Measurements from ENCODE around the gene MTCL3.

MTCL3 gene

DNA sequence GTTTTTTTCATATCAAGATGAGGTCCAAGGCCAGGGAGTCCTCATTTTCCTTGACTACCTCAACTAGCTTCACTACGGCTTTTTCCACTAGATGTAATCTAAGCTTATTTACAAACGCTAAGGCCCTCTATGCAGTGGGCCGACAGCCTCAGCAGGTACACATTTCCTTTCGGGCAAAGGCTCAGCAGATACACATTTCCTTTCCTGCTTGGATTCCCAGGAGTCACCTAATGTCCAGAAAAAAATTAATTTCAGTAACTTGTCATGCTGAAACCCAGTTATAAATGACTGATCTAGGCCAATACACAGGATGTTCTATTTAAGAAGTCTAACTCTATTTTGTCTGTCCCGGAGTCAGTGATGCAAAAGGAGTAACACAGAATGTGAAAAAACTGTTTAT, 52.7 kb downstream of the MTCL3 start:
- Histone ChIP-seq H3K9me3 (no peaks in the 10 kb centered on the region), H3K4me3 (no peak overlapping the region), H3K27me3 (no peaks in the 10 kb centered on the region), H3K4me1 (peaks cover 0 to 42% (median 30%) of the 10 kb centered on the region in 4 donors), H3K27ac (no peak overlapping the region), H3K36me3 (no peaks in the 10 kb centered on the region)
- TF ChIP-seq EP300 (IDR thresholded peaks at IDR 0.05) (no peak), POLR2A (IDR thresholded peaks at IDR 0.05) (no peak), POLR2AphosphoS5 (IDR thresholded peaks at IDR 0.05) (no peak), CTCF (IDR thresholded peaks at IDR 0.05) (no peak)
- DNase-seq, result no peak
- 89 to 91% methylated on average over 5 of the region's 5 CpGs for WGBS, 2 donors
- intact Hi-C loops (cut with DNase I), result no loop called here

DNA sequence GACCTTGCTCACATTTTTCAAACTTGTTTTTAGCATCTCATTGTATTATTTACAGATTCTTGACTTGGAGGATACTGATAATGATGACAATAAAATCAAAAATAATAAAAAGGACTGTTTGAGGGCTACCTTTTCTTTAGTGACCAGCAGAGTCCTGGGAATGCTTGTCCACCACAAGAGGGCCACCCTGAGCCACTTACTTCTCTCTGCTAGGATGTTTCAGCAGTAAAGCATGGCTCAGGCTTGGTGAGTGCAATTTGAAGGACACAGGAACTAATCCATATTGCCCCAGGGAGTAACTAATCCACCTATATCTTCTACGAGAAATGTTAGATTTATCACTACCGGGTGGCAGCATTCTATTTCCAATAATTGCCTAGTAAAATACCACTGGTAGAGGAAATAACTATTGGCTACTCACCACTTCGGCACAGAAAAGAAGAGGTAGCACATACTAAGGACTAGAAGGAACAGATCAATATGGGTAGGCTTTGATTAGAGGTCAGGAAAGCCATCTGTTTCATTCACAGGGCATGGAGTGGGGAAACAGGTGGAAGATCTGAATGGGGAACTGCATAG, 54.2 kb downstream of the MTCL3 start:
- no peaks in the 10 kb centered on the region for H3K36me3 ChIP-seq
- WGBS, 2 donors, result 39 to 51% methylated on average over 3 of the region's 3 CpGs
- peak; percentile 88 for DNase-seq
- peaks cover 0 to 52% (median 33%) of the 10 kb centered on the region in 4 donors for H3K4me1 ChIP-seq
- H3K27me3 ChIP-seq, result no peaks in the 10 kb centered on the region
- intact Hi-C loops (cut with DNase I), result loop anchor here (1.0 to 2.0 kb wide), 2 partner anchors 75 to 122 kb away; partner anchors contain the start of gene ECHDC1
- peak overlapping the region; percentile 58 to 77 (median 72) for H3K27ac ChIP-seq
- no peak for TF ChIP-seq POLR2A (IDR thresholded peaks at IDR 0.05)
- peak; percentile 39 to 83 (median 66) for TF ChIP-seq CTCF (IDR thresholded peaks at IDR 0.05)
- TF ChIP-seq EP300 (IDR thresholded peaks at IDR 0.05), result no peak
- no peak for TF ChIP-seq POLR2AphosphoS5 (IDR thresholded peaks at IDR 0.05)
- no peaks in the 10 kb centered on the region for H3K9me3 ChIP-seq
- H3K4me3 ChIP-seq, result no peak overlapping the region

DNA sequence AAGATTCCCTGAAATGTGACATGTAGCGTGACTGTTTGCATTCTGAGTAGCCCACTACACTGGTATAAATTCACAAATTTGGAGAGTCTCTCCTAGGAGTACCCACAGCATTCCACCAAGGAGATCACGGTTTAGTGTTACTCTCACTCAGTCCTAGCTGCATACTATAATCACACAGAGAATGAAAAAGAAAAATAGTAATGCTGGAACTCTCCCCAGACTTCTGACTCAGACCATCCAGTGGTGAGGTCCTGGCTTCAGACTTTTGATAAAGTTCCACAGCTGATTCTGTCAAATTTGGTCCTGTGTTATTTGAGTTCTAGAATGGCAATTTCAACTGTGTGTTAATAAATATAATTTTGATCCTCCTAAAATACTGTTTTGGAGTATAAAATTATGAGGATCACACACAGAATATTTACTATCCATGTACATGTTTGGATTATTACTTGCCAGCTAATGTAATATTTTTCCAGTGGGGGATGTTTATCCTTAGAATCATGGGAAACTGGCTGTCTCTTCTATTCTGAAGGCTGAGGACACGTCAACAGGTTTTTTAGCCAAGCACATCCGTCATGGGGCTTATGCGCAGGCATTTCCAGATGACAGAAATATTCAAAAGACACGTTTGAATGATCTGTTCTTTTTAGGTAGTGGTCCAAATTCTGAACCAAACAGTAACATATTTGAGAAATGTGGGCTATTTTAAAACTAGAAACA, 54.8 kb downstream of the MTCL3 start:
- Histone ChIP-seq H3K27ac (peak overlapping the region; percentile 58 to 77 (median 72)), H3K9me3 (no peaks in the 10 kb centered on the region), H3K36me3 (no peaks in the 10 kb centered on the region), H3K27me3 (no peaks in the 10 kb centered on the region), H3K4me1 (peaks cover 0 to 58% (median 38%) of the 10 kb centered on the region in 4 donors), H3K4me3 (no peak overlapping the region)
- intact Hi-C loops (cut with DNase I), result loop anchor here (2.0 kb wide), 1 partner anchor 122 kb away; the partner anchor contains the start of gene ECHDC1
- no peak for DNase-seq
- 57 to 59% methylated on average over 6 of the region's 6 CpGs for WGBS, 2 donors
- TF ChIP-seq POLR2AphosphoS5 (IDR thresholded peaks at IDR 0.05) (no peak), EP300 (IDR thresholded peaks at IDR 0.05) (no peak), CTCF (IDR thresholded peaks at IDR 0.05) (no peak), POLR2A (IDR thresholded peaks at IDR 0.05) (no peak)

DNA sequence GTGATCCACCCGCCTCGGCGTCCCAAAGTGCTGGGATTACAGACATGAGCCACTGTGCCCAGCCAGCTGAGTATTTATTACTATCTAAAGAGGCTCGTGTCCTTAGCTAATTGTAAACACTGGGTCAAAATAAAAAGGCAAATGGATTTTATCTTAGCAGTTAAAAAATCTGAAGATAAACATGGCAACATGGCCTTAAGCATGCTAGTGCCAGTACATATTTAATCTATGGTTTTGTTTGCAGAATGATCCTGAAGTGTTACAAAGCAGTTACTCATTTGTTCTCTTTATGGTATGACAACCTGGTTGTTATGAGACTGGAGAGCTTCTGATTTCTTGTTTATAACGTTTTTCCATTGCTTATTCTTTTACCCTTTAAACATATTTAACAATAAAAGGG, 56.1 kb downstream of the MTCL3 start:
- Histone ChIP-seq H3K27ac (peak overlapping the region; percentile 58 to 77 (median 72)), H3K9me3 (no peaks in the 10 kb centered on the region), H3K36me3 (no peaks in the 10 kb centered on the region), H3K4me3 (no peak overlapping the region), H3K4me1 (peaks cover 0 to 52% (median 35%) of the 10 kb centered on the region in 4 donors), H3K27me3 (no peaks in the 10 kb centered on the region)
- DNase-seq, result no peak
- TF ChIP-seq POLR2AphosphoS5 (IDR thresholded peaks at IDR 0.05), result peak in 2 of 4 donors; percentile 12 to 60
- TF ChIP-seq CTCF (IDR thresholded peaks at IDR 0.05), result no peak
- peak in 1 of 4 donors; percentile 27 for TF ChIP-seq EP300 (IDR thresholded peaks at IDR 0.05)
- 55 to 70% methylated on average over 5 of the region's 5 CpGs for WGBS, 2 donors
- intact Hi-C loops (cut with DNase I), result loop anchor here (2.0 kb wide), 1 partner anchor 160 kb away; no protein-coding TSS in a partner anchor
